HEK293T (cell line): ENCODE measurements around the gene HIVEP3.

Experiments
- ARNT ChIP-seq: fragments of 450-650 bp; IDR thresholded peaks from 2 replicates; pipeline ENCODE4 v1.6.1; 2017; ENCODE audit warnings: mild to moderate bottlenecking
- BHLHE40 ChIP-seq: fragments of 450-650 bp; IDR thresholded peaks from 2 replicates; pipeline ENCODE4 v1.6.1; 2016; ENCODE audit warnings: mild to moderate bottlenecking, moderate library complexity, borderline replicate concordance
- ELF4 ChIP-seq: fragments of 450-650 bp; IDR thresholded peaks from 2 replicates; pipeline ENCODE4 v1.6.1; 2017; ENCODE audit warnings: antibody characterized with exemption
- FOXM1 ChIP-seq: fragments of 450-650 bp; IDR thresholded peaks from 2 replicates; pipeline ENCODE4 v1.6.1; 2017; ENCODE audit warnings: mild to moderate bottlenecking, borderline replicate concordance
- SUZ12 ChIP-seq: fragments of 450-650 bp; IDR thresholded peaks from 2 replicates; pipeline ENCODE4 v1.6.1; 2016; ENCODE audit warnings: mild to moderate bottlenecking

- no peak for TF ChIP-seq FOXM1
- TF ChIP-seq ARNT, result no peak
- no peak for TF ChIP-seq BHLHE40
- TF ChIP-seq ELF4, result no peak
- TF ChIP-seq SUZ12, result no peak
Observed at GRCh38 chr1:41501581-41501980, 417.1 kb downstream of the HIVEP3 start.
